ENCODE measurements around the gene YWHAQ.
A peak's percentile ranks its signal among the peaks of the same experiment; 100 is the strongest.

Gene YWHAQ

DNA sequence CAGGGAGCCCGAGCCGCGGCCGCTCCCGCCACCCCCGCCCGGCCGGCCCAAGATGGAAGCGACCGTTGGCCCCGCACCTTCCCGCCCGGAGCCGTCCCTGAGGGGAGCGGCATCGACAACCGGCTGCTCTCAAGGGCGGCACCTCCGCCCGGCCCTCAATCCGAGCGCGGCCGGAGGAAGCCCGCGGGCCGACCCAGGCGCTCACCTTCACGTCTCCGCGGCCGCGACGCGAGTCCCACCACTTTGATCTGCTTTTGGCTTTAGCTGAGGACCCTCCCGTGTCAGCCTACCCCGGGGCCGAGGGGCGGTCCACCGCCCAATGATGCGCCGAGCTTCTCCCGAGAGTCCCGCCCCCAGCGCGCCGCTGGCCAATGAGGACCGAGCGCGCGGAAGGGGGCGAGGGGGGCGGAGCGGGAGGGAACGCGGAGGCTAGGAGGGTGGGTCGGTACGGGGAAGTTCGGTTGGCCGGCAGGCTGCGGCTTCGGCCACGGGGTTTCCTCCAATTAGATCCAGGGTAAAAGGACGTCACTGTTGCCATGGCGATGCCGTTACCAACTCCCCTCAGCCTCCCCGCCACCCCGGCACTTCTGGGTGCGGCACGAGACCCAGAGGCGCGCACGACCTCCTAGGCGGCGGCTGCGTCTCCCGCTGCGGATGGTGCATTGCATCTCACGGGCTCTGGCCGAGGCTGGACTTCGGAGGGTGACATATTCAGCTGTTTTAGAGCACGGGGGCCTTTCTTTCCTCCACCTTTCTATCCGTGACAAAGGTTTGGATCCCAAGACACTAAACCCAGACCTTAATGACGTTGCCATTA, at the start of gene YWHAQ:
YWHAQ (minus strand) TSS at position 262 of the 817 bp plus-strand sequence. CDS start 545 bp downstream, outside the sequence.
- peak; percentile 99 for DNase-seq

DNA sequence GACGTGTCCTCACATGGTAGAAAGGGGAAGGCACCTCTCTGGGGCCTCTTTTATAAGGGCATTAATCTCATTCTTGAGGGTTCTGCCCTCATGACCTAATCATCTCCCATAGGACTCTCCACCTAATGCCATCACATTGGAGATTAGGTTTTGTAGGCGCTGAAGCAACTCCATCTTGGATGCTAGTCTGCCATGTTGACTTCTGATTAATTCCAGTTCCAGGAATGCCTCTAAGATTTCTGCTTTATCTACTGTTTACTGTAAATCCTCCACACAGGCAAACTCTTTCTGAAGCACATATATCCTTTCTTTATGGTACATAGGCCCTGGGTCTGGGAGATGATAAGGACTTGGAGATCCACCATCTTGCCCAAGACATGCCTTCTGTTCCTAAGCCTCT, 49.3 kb upstream of the YWHAQ start:
- DNase-seq: no peak

DNA sequence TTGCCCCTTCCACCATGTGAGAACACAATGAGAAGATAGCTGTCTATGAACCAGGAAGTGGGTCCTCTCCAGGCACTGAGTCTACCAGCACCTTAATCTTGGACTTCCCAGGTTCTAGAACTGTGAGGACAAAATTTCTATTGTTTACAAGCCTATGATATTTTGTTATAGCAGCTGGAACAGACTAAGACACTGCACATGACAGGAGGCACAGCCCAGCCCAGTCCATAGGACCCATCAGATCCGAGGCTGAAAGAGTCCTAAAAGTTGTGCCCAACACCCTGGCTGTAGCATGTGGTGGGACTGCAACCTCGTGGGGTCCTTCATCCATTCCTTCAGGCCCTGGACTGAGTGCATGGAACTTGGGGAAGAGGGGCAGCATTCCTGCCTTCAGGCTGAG, 48.4 kb upstream of the YWHAQ start:
- DNase-seq: no peak

DNA sequence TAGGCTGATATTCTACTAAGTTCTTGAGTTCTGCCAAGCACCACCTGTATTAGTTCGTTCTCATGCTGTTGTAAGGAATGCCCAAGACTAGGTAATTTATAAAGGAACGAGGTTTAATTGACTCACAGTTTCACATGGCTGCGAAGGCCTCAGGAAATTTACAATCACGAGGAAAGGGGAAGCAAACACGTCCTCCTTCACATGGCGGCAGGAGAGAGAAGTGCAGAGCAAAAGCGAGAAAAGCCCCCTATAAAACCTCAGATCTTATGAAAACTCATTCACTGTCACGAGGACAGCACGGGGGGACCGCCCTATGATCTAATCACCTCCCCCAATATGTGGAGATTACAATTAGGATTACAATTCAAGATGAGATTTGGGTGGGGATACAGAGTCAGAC, 47.7 kb upstream of the YWHAQ start:
- no peak for DNase-seq

DNA sequence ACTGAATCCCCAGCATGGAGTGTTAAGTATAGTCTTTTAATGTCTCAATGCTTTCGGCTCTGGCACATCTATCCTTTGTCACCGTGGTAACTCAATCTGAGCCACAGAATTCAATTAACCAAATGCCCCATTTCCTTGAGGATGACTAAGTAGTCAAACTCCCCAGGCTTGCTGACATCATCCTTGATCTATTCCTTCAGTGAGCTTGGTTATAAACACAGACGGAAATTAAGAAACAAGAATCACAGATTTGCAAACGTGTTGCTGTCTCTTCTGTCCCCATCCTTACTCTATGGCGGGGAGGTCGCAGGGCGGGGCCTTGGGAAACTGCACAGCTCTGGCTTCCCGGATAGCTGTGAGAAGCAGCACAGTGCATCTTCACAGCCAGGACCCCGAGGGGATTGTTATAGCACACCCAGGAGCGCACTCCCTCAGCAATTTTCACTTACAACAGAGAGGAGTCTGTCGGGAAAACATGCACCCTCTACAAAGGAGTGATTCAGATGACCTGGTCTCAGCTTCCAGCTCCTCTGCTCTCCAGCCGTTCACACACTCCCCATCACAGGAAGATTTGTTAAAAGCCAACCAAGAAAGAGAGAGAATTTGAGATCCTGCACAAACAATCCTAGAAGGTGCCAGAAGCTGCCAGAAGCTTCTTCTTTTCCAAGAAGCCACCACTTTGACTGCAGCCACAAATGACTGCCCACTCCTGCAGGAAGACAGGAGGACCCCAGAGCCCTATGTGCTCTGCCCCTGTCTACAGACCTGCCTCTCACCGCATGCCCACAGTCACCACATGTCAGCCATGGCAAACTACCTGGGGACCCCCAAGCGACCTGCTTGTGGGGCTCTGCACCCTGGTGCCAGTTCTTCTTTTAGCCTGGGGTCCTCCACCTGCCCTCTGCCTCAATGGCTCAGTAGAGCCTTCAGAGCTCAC, 44.9 kb upstream of the YWHAQ start:
- no peak for DNase-seq

DNA sequence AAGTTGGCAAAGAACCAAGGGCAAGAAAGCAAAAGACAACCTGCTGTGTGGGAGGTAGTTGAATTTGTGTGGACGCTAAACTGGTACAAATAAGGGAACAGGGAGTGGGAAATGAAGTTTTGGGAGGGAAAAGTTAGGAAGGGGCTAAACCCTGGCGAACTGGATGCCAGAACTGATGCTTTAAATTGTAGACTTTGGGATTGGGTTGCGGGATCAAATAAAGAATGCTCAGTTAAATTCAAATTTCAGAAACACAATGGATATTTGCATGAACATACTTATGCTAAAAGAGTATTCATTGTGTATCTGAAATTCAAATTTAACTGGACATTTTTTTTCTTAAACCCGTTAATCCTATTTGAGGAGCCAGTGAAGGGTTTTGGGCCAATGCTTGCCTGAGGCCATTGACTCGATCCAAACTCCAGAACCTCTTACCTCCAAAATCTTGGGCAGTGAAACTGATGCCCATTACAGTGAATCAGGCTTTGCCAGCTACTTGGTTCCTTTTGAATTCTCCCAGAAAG, 44.2 kb upstream of the YWHAQ start:
- DNase-seq: no peak

DNA sequence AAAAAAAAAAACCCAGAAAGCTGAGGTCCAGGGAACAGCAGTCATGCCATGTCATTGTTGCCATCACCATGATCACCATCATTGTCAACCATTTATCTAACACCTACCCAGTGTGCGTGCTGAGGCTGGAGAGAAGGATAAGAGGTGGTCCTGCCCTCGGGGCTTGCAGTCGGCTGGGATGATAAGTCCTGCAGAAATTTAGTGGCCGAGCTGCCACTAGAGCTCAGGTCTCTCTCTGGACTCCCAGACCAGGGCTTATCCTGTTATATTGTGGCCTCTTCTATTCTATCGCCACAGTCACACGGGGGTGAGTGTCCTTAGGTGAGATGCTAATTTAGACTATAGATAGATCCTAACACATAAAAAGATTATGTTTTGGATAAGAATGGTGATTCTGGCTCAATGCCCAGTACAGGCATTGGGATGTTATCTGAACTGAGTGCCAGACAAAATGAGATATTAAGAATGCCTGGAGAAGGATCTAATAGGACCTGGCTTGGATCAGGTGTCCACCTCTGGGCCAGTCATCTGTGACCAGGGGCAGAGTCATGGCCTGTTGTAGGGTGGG, 43.2 kb upstream of the YWHAQ start:
- DNase-seq: peak; percentile 63

DNA sequence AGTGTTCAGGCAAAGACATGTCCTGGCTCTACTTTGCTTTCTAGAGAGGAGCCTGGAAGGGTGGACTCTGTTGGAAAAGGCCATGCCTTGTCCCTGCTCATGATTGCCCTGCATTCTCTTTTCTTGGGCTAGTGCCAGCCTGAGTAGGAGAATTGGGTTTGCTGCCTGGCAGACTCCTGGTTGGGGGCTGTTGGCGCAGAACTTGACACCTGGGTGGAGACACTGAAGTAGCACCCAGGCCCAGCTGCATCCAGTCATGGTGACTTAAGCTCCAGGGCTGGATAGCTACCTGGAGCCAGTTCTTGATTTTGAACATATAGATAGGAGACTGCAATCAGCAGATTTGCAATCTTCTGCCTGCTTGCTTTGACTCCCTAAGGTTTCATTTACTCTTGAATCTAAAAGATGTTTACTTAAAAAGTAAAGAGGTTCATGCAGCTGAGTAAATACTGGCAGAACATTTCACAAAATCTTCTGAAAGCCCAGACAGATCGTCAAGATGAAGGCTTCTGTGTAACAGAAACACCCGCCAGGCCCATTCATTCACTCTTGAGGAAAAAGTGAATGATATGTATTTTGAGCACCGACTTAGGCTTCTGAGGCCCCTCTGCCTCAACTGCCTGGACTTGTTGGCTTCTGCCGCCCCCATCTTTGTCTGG, 38.0 kb upstream of the YWHAQ start:
- DNase-seq: no peak

DNA sequence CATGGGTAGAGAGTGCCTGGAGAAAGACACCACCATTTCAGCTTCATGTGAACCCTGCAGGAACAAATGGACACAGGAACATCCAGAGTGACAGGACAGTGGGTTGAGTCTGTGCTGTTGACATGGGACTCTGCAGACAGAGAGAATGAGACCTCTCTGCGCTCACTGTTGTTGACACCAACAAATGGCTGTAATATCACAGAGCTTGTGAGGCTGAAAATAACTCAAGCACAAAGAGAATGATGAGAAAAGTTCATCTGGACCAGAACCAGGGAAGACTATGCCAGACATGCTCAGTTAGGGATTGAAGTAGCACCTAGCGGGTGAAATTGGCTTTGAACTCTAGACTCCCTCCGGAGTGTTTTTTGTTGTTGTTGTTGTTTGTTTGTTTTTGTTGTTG, 37.0 kb upstream of the YWHAQ start:
- no peak for DNase-seq

DNA sequence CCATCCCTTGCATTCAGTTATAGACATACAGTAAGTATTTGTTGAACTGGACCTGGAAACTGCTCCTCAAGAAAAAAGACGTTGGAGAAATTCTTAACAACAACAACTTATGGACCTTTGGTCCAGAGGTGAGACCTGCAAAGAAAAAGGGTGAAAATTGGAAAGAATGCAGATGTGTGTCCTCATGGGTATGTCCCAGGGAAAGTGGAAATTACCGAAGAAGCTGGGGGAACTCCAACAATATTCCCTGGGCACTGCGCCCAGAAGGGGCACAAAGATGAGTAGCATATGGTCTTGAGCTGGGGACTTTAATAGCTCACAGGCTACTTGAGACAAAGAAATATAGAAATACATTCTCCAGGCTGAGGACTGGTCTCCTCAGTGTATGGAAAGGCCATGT, 35.5 kb upstream of the YWHAQ start:
- DNase-seq: no peak

DNA sequence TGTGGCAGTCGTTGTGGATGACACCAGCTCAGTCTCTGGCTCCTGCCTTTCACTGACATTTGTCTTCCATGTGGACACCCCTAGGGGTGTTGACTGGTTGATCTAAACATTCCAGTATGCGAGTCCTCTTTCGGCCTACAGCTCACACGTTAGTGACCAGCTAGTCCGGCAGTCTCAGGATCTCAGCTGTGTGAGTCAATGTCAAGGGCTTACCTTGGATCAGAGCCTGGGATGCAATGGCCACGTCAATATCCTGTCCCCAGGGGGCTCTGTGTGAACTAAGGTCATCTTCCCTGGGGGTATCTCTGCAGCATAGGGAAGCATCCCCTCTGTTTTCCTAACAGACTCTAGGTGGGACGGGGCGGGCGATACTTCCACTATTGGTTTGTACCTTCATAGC, 35.1 kb upstream of the YWHAQ start:
- no peak for DNase-seq

DNA sequence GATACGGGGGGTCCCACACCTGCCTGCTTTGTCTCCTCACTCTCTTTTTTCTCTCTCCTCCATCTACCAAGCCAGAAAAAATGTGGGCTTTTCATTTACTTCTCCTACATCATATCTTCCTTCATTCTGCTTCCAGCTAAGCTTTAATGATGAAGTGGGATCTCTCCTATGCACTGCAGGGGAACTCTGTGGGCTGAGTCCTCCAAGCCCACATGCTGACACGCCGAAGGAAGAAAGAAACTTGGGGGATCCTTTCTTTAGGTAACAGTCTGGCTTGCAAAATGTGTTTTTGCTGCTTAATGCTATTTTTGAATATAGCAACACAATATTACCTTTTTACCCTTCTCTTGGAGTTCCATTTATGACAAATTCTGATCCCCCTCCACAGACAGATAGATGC, 33.6 kb upstream of the YWHAQ start:
- no peak for DNase-seq

DNA sequence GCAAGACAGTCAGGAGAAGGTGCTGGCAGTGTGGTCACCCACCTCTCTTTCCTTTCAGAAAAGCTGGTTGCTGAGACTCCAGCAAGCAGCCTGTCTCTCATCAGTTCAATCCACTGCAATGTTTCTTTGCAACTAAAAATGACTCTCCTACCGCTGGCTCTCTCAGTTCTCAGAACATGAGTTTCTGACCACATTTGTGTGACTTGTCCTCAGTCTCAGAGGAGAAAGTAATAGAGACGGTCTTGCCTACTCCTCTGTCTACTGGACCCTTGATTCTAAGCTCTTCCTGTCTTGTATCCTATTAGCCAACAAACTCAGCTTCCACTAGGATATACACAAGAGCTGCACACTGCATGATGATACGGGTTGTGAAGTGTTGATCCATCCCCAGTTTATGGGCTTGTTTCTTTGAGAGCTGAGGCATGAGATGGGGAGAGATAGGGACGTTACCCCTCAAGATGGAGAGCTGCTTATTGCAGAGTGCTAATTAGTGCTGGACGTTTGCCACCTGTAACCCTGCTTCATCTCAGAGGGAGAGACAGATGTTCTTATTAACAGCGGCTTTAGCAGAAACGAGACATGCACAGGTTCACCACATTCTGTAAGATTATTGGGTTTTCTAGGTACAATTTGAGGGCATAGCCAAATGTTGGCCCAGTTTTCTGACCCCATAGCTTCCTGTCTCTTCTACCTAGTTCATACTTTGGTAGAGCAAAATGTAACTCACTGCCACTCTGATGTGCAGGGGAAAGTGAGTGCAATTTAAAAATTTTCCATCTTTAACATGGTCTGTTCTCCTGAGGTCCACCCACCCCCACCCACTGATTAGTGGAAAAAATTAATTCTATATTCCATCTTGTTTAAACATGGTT, 32.4 kb upstream of the YWHAQ start:
- DNase-seq: no peak

DNA sequence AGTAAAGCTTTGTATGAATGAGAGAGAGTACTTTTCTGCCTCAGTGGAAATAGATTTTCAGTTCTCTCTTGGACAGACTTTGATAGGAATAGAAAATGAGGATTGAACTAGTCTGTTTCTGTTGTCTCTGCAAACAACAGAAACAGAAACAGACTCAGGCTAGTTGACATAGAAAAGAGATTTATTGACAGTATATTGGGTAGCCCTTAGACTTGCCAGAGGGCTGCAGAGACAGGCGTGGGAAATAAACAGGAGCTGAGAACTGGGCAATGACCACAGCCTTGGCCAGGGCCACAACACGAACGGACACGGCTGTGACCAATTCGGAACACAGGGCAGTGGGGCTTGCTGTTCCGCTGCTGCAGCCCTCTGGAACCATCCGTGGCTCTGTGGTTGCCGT, 30.5 kb upstream of the YWHAQ start:
- no peak for DNase-seq

DNA sequence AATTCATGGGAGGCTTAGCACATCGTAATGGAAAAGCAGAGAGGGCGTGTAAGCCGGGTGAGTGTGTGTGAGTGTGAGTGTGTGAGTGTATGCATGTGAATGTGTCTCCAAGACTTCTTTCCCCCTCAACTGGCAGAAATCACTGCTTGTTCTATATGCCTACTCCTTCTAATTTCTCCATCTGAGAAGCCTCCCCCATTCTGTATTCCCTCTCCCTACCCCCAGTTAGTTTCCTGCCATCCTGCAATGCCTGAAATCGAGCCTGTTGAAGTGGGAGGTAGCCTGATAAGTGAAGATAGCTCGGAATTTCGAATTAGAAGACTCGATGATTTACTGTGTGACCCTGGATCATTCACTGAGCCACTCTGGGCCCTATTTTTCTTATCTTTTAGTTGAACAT, 30.0 kb upstream of the YWHAQ start:
- DNase-seq: no peak

DNA sequence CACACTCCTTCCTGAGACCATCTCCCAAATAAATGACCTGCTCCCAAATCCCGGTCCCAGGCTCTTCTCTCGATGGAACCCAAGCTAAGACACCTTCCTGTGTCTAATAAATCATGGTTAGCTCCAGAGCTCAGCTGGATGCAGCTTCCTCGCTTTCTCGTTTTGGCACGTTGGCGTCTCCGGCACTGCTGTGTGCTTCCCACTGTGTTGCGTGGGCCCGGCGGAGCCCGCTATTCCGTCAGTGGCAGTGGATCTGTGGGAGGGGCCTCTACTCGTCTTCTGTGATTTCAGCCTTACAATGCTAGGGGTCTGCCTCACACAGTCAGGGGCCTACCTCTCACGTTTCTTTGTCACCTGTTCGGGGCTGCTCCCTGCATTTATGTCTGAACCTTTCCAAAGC, 29.4 kb upstream of the YWHAQ start:
- no peak for DNase-seq

DNA sequence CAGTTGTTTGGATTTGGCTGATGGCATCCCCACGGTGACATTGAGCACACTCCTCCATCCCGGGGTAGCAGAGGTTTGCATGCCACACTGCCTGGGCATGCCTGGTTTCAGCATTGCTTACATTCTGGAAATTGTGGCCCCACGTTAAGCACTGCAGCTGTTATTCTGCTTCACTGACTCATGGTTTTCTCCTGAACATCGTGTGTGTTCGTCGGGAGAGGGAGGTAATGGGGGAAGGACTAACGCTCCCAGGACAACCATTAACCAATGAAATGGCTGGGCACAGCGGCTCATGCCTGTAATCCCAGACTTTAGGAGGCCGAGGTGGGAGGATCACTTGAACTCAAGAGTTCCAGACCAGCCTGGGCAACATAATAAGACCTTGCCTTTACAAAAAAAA, 28.2 kb upstream of the YWHAQ start:
- DNase-seq: no peak

DNA sequence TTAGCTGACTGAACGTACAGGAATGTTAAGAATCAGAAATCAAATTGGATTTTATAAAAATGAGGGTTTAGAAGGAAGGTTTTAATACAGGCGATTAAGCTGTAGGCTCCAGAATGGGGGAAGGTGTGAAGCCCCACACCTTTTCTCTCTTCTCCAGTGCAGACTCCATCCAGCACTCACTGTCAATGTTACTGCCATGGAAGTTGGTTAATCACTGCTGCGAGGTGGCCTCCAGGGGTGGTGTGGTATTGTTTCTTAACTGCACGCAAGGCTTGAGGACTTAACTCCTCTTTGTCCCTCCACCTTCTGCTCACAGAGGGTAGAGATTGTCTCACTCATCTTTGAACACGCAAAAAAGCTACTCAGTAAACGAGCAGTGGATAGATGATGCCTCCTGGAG, 26.9 kb upstream of the YWHAQ start:
- no peak for DNase-seq

DNA sequence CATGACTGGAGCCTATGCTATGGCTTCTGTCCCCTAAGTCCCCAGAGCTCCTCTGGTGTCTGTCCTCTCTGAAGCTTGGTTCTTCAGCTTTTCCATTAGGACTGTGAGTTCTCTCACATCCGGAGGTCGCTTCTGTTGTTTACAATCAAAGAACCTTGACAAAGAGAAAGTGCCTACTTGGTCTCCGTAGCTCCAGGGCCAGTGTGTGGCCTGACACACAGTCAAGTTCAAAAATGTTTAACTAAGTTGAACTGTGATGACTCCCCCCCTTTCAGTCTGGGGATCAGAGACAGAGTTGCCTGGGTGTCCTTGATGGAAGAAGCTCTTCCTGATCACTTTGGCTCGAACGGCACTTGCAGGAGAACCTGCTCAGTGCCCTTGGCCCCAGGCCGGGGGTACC, 26.3 kb upstream of the YWHAQ start:
- no peak for DNase-seq

DNA sequence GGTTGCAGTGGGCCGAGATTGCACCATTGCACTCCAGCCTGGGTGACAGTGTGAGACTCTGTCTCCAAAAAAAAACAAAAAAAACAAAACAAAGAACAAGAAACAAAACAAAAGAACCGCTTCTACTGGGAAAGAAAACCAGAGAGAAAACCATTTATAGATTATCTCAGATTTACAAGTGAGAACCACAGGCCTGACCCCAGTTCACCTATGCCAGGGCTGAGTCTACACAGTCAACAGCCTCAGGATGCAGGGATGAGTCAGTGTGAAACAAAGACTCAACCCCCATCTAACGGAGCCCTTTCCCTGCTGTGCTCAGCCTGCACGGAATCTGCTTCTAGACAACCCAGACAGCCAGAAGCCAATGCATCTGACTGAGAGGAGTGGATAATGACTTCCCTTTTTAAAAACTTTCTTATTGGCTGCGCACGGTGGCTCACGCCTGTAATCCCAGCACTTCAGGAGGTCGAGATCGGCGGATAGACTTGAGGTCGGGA, 25.5 kb upstream of the YWHAQ start:
- DNase-seq: peak; percentile 85

DNA sequence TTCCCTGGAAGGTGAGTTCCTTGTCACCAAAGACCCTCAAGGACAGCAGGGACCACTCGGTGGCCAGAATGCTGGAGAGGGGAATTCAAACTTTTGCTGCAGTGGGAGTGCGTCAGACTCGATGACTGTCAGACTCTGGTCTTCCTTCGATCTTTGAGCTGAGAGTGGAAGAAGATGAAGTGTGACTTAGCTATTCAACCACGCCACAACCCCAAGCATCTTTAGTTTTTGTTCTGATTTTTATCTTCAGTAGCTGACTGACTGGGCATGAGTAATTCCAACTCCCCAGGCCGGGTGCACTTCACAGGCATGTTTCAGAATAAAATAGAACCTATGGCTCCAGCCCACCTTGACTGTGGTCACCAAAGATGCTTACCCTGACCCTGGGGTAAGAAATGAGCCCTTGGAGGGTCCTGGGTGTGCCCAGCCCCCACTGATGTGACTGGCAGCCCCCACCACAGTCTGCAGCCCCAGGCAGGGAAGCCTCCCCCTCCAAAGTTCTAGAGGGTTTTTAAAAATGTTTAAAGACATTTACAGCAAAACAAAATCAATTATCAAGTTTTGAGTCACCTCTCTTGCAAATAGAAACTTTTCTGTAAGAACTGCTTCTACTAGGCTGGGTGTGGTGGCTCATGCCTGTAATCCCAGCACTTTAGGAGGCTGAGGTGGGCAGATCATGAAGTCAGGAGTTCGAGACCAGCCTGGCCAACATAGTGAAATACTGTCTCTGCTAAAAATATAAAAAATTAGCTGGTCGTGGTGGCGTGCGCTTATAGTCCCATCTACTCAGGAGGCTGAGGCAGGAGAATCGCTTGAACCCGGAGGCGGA, 24.9 kb upstream of the YWHAQ start:
- DNase-seq: no peak

Data from OCI-M1 (cell line).